H9 (cell line): ENCODE measurements around the gene ADAMTS2. TPM values are rescaled to one million over a fixed set of nuclear protein-coding genes. Genes with fewer than 3 reads are reported as not detected.

Experiments used
- DNase-seq: peaks from one replicate; pipeline ENCODE4 v3.0.0-alpha.2; 2017
- H2AFZ ChIP-seq: one replicate; pipeline ENCODE4 v1.6.1; 2013; ENCODE audit warnings: mild to moderate bottlenecking, low read length, control low read depth, moderate library complexity
- H2AK5ac ChIP-seq: 2 replicates; pipeline ENCODE4 v1.6.1; 2013; ENCODE audit warnings: low read length, control low read depth, mixed read lengths; ENCODE audit not compliant: insufficient read length
- H2BK120ac ChIP-seq: one replicate; pipeline ENCODE4 v1.6.1; 2013; ENCODE audit warnings: low read depth, mild to moderate bottlenecking, low read length, control low read depth, inconsistent platforms; ENCODE audit not compliant: poor library complexity, severe bottlenecking
- H2BK12ac ChIP-seq: 2 replicates; pipeline ENCODE4 v1.6.1; 2013; ENCODE audit warnings: low read length, control low read depth, mixed read lengths, low read depth; ENCODE audit not compliant: insufficient read length
- H2BK15ac ChIP-seq: 2 replicates; pipeline ENCODE4 v1.6.1; 2013; ENCODE audit warnings: low read depth, low read length, control low read depth
- H2BK20ac ChIP-seq: one replicate; pipeline ENCODE4 v1.6.1; 2013; ENCODE audit warnings: low read depth, mild to moderate bottlenecking, low read length, control low read depth, inconsistent platforms; ENCODE audit not compliant: poor library complexity, severe bottlenecking
- H2BK5ac ChIP-seq: 2 replicates; pipeline ENCODE4 v1.6.1; 2013; ENCODE audit warnings: low read length, control low read depth, mixed read lengths; ENCODE audit not compliant: insufficient read length
- H3K14ac ChIP-seq: 2 replicates; pipeline ENCODE4 v1.6.1; 2013; ENCODE audit warnings: low read length, control low read depth; ENCODE audit not compliant: insufficient read depth
- H3K18ac ChIP-seq: 2 replicates; pipeline ENCODE4 v1.6.1; 2013; ENCODE audit warnings: low read depth, mild to moderate bottlenecking, mixed read lengths, low read length, control low read depth; ENCODE audit not compliant: insufficient read length
- H3K23ac ChIP-seq: 2 replicates; pipeline ENCODE4 v1.6.1; 2013; ENCODE audit warnings: low read length, control low read depth, mixed read lengths, low read depth; ENCODE audit not compliant: insufficient read length
- H3K23me2 ChIP-seq: 2 replicates; pipeline ENCODE4 v1.6.1; 2013; ENCODE audit warnings: low read depth, mild to moderate bottlenecking, mixed read lengths, low read length, control low read depth; ENCODE audit not compliant: insufficient read length, poor library complexity, severe bottlenecking
- H3K27ac ChIP-seq: 2 replicates; pipeline ENCODE4 v1.5.1; 2013; ENCODE audit warnings: low read length, control low read depth, mixed read lengths, low read depth; ENCODE audit not compliant: insufficient read length
- H3K27me3 ChIP-seq: 2 replicates; pipeline ENCODE4 v1.6.1; 2013; ENCODE audit warnings: low read length, control low read depth, inconsistent platforms; ENCODE audit not compliant: insufficient read depth
- H3K4ac ChIP-seq: 2 replicates; pipeline ENCODE4 v1.6.1; 2013; ENCODE audit warnings: low read depth, mild to moderate bottlenecking, control low read depth, inconsistent platforms, low read length, moderate library complexity
- H3K4me1 ChIP-seq: 2 replicates; pipeline ENCODE4 v1.6.1; 2013; ENCODE audit warnings: low read length, control low read depth, inconsistent platforms; ENCODE audit not compliant: insufficient read depth
- H3K4me2 ChIP-seq: 2 replicates; pipeline ENCODE4 v1.6.1; 2013; ENCODE audit warnings: low read length, control low read depth, mixed read lengths; ENCODE audit not compliant: insufficient read length, insufficient read depth
- H3K56ac ChIP-seq: 2 replicates; pipeline ENCODE4 v1.6.1; 2013; ENCODE audit warnings: low read depth, mild to moderate bottlenecking, mixed read lengths, low read length, control low read depth; ENCODE audit not compliant: insufficient read length
- H3K79me1 ChIP-seq: 2 replicates; pipeline ENCODE4 v1.6.1; 2013; ENCODE audit warnings: low read depth, mild to moderate bottlenecking, moderate library complexity, low read length, control low read depth, inconsistent platforms; ENCODE audit not compliant: insufficient read depth, poor library complexity, severe bottlenecking
- H3K79me2 ChIP-seq: 2 replicates; pipeline ENCODE4 v1.6.1; 2013; ENCODE audit warnings: low read length, control low read depth, inconsistent platforms; ENCODE audit not compliant: insufficient read depth
- H3K9ac ChIP-seq: 2 replicates; pipeline ENCODE4 v1.6.1; 2013; ENCODE audit warnings: low read length, control low read depth, mixed read lengths; ENCODE audit not compliant: insufficient read length; ENCODE audit errors: extremely low read depth
- H3K9me3 ChIP-seq: one replicate; pipeline ENCODE4 v1.6.1; 2013; ENCODE audit warnings: low read depth, low read length, inconsistent platforms; ENCODE audit not compliant: control insufficient read depth
- H3T11ph ChIP-seq: one replicate; pipeline ENCODE4 v1.6.1; 2013; ENCODE audit warnings: mild to moderate bottlenecking, low read length, control low read depth, inconsistent platforms
- H4K20me1 ChIP-seq: one replicate; pipeline ENCODE4 v1.6.1; 2013; ENCODE audit not compliant: control insufficient read depth, insufficient read length, insufficient read depth
- H4K5ac ChIP-seq: 2 replicates; pipeline ENCODE4 v1.6.1; 2013; ENCODE audit warnings: low read depth, mild to moderate bottlenecking, mixed read lengths, low read length, control low read depth; ENCODE audit not compliant: insufficient read length
- H4K8ac ChIP-seq: replicated peaks from 2 replicates; pipeline ENCODE4 v1.6.1; 2013; ENCODE audit warnings: low read length, control low read depth, mixed read lengths, low read depth; ENCODE audit not compliant: insufficient read length
- H4K91ac ChIP-seq: 2 replicates; pipeline ENCODE4 v1.6.1; 2013; ENCODE audit warnings: low read depth, mild to moderate bottlenecking, moderate library complexity, mixed read lengths, low read length, control low read depth; ENCODE audit not compliant: insufficient read length
- H3K27ac Mint-ChIP-seq, 3 experiments: 2 replicates in 2 of 3; 3 replicates in 1 of 3; pipeline ENCODE4 v1.8.0; 2020 to 2021; ENCODE audit warnings: mixed read lengths in 3 of 3, mild to moderate bottlenecking in 1 of 3, moderate library complexity in 1 of 3
- H3K27me3 Mint-ChIP-seq: 2 replicates; pipeline ENCODE4 v1.8.0; 2021; ENCODE audit warnings: low read depth, mild to moderate bottlenecking, moderate library complexity, mixed read lengths
- H3K36me3 Mint-ChIP-seq, 3 experiments: 2 replicates in 2 of 3; 3 replicates in 1 of 3; pipeline ENCODE4 v1.8.0; 2020 to 2021; ENCODE audit warnings: low read depth in 3 of 3, mixed read lengths in 3 of 3; ENCODE audit not compliant: insufficient read depth in 1 of 3
- H3K4me1 Mint-ChIP-seq, 2 experiments: 2 replicates each; pipeline ENCODE4 v1.8.0; 2020; ENCODE audit warnings: mixed read lengths in 2 of 2
- H3K4me3 Mint-ChIP-seq, 2 experiments: 2 replicates in 1 of 2; 3 replicates in 1 of 2; pipeline ENCODE4 v1.8.0; 2020 to 2021; ENCODE audit warnings: mild to moderate bottlenecking in 2 of 2, mixed read lengths in 2 of 2, moderate library complexity in 1 of 2
- H3K9me3 Mint-ChIP-seq, 2 experiments: 2 replicates in 1 of 2; 3 replicates in 1 of 2; pipeline ENCODE4 v1.8.0; 2020; ENCODE audit warnings: mild to moderate bottlenecking in 2 of 2, mixed read lengths in 2 of 2, moderate library complexity in 1 of 2
- CTCF ChIP-seq: fragments of 200-600 bp; sonication (generic); conservative IDR thresholded peaks from 3 replicates; pipeline ENCODE4 v1.8.0; 2021; ENCODE audit warnings: antibody characterized with exemption, mild to moderate bottlenecking
- WGBS: extraction: QIAGEN DNeasy Blood & Tissue Kit; methylation state at CpG from one replicate; pipeline ENCODE4 v1.1.7; 2013; ENCODE audit warnings: missing lambda C conversion rate, low lambda C conversion rate, mixed read lengths; ENCODE audit not compliant: insufficient read length; ENCODE audit errors: extremely low coverage; 5-methylcytosine and 5-hydroxymethylcytosine counted together
- total RNA-seq: library from RNA; stranded (reverse); gene quantifications from 2 replicates; pipeline ENCODE4 v1.2.1, GENCODE V29; 2021

Gene ADAMTS2
- total RNA-seq, 1 experiment from 2014 or later, result 5.4 TPM

GRCh38 chr5:179295778-179296149 lies 49.5 kb downstream of the ADAMTS2 start:
- H4K20me1 ChIP-seq, result no peaks in the 10 kb centered on the region
- H3K18ac ChIP-seq, result peak overlapping the region; percentile 25
- Mint-ChIP-seq H3K36me3 (0 out of 7 replicates have a peak, but pooled peaks cover 0 to 8% (median 2%) of the 10 kb centered on the region in 3 experiments), H3K27ac (no peak overlapping the region), H3K27me3 (peaks cover 2% of the 10 kb centered on the region; the same call in 1 of the 2 replicates), H3K9me3 (peaks cover 14 to 15% of the 10 kb centered on the region in 2 experiments; a peak in 4 of 5 replicates), H3K4me3 (no peak overlapping the region), H3K4me1 (0 out of 4 replicates have a peak, but pooled peaks cover 0 to 3% of the 10 kb centered on the region in 2 experiments)
- H3K9me3 ChIP-seq, result no peaks in the 10 kb centered on the region
- no peaks in the 10 kb centered on the region for H3K4me1 ChIP-seq
- no peak overlapping the region for H2BK120ac ChIP-seq
- no peak overlapping the region for H2AK5ac ChIP-seq
- WGBS, result no CpG with 5 or more reads among the region's 10 CpGs
- H2BK12ac ChIP-seq, result no peak overlapping the region
- no peak overlapping the region for H4K91ac ChIP-seq
- no peak overlapping the region for H2BK15ac ChIP-seq
- H3K27ac ChIP-seq, result no peak overlapping the region
- no peaks in the 10 kb centered on the region for H3K27me3 ChIP-seq
- H3K14ac ChIP-seq, result no peak overlapping the region; the same call in 1 of the 2 replicates
- DNase-seq, result no peak
- H2BK5ac ChIP-seq, result no peak overlapping the region
- TF ChIP-seq CTCF, result no peak
- H3K23ac ChIP-seq, result no peak overlapping the region
- H3K79me2 ChIP-seq, result no peaks in the 10 kb centered on the region
- H3K9ac ChIP-seq, result no peak overlapping the region
- no peak overlapping the region for H2AFZ ChIP-seq
- H3K4me2 ChIP-seq, result no peak overlapping the region
- no peak overlapping the region for H3K56ac ChIP-seq
- H4K5ac ChIP-seq, result no peak overlapping the region
- no peaks in the 10 kb centered on the region for H3K79me1 ChIP-seq
- H2BK20ac ChIP-seq, result no peak overlapping the region
- no peaks in the 10 kb centered on the region for H3K23me2 ChIP-seq
- no peak overlapping the region for H4K8ac ChIP-seq
- no peak overlapping the region for H3T11ph ChIP-seq
- H3K4ac ChIP-seq, result no peak overlapping the region
